Endothelial cell of umbilical vein (primary cell): ENCODE measurements around the gene OR5AC2. TPM values are rescaled to one million over a fixed set of nuclear protein-coding genes. Genes with fewer than 3 reads are reported as not detected.

ENCODE experiments used
- BruUV-seq: library from RNA; stranded (reverse); fragments of 400-500 nt; replicated peaks from 2 replicates; lab custom pipeline; 2021; lab: Mats Ljungman, UMichigan
- CTCF ChIA-PET: fragments of 300-600, 350-600 bp; sonication (Branson Sonifier 250); formaldehyde crosslinking; loops from one replicate; lab custom pipeline; 2021; ENCODE audit warnings: antibody characterized with exemption, inconsistent platforms; lab: Charles Lee
- POLR2A ChIA-PET: fragments of 300-600, 350-600 bp; sonication (Branson Sonifier 250); formaldehyde crosslinking; loops from one replicate; lab custom pipeline; 2021; ENCODE audit warnings: antibody characterized with exemption, inconsistent platforms; lab: Charles Lee
- DNase-seq: peaks from one replicate; pipeline ENCODE4 v3.0.0-alpha.2; 2011; ENCODE audit warnings: low read depth, low spot score
- FAIRE-seq: peaks from 2 replicates; lab custom pipeline; 2011; peaks lifted over from hg19 to GRCh38; lab: Jason Lieb, UNC
- H2AFZ ChIP-seq: 2 replicates; pipeline ENCODE4 v1.6.0; 2012; ENCODE audit warnings: low read depth, low read length, control low read depth, inconsistent platforms
- H3K27ac ChIP-seq: 2 replicates; pipeline ENCODE4 v1.5.1; 2011; ENCODE audit warnings: low read depth, mild to moderate bottlenecking, control low read depth, low read length, moderate library complexity; ENCODE audit not compliant: insufficient read depth
- H3K27me3 ChIP-seq, 2 experiments: 2 replicates each; pipeline versions ENCODE4 v1.6.0 to v1.6.1; 2011; ENCODE audit warnings: low read length in 2 of 2, mixed read lengths in 1 of 2; ENCODE audit not compliant: control insufficient read depth in 2 of 2, insufficient read depth in 2 of 2
- H3K36me3 ChIP-seq, 2 experiments: 2 replicates in 1 of 2; 3 replicates in 1 of 2; pipeline ENCODE4 v1.5.1; 2011; ENCODE audit warnings: low read length in 2 of 2, mild to moderate bottlenecking in 1 of 2, moderate library complexity in 1 of 2; ENCODE audit not compliant: control insufficient read depth in 2 of 2, insufficient read depth in 2 of 2; ENCODE audit errors: extremely low read depth in 1 of 2
- H3K4me1 ChIP-seq: 3 replicates; pipeline ENCODE4 v1.5.1; 2011; ENCODE audit warnings: mild to moderate bottlenecking, low read length; ENCODE audit not compliant: control insufficient read depth, insufficient read depth; ENCODE audit errors: extremely low read depth
- H3K4me2 ChIP-seq: 2 replicates; pipeline ENCODE4 v1.6.1; 2011; ENCODE audit warnings: low read length, control low read depth, mixed read lengths; ENCODE audit not compliant: insufficient read depth
- H3K4me3 ChIP-seq, 3 experiments: fragments of 200-600 bp in 1 of 3; sonication (generic), shearing (Covaris generic) in 1 of 3; replicated peaks in 1 of 3; 2 replicates each; pipeline ENCODE4 v1.5.1; 2011 to 2016; ENCODE audit warnings: control low read depth in 3 of 3, low read length in 3 of 3, mild to moderate bottlenecking in 2 of 3, inconsistent platforms in 1 of 3, low read depth in 1 of 3, moderate library complexity in 1 of 3; ENCODE audit not compliant: insufficient read depth in 1 of 3
- H3K79me2 ChIP-seq: 2 replicates; pipeline ENCODE4 v1.6.0; 2012; ENCODE audit warnings: low read length, inconsistent platforms; ENCODE audit not compliant: control insufficient read depth, insufficient read depth
- H3K9ac ChIP-seq: replicated peaks from 2 replicates; pipeline ENCODE3; 2011; ENCODE audit warnings: low read length, control low read depth; ENCODE audit not compliant: insufficient read depth; ENCODE audit errors: extremely low read depth
- H3K9me1 ChIP-seq: replicated peaks from 3 replicates; pipeline ENCODE4 v1.6.0; 2011; ENCODE audit warnings: mild to moderate bottlenecking, low read length; ENCODE audit not compliant: control insufficient read depth, insufficient read depth; ENCODE audit errors: extremely low read depth
- H3K9me3 ChIP-seq: replicated peaks from 2 replicates; pipeline ENCODE4 v1.5.1; 2012; ENCODE audit warnings: low read length, inconsistent platforms; ENCODE audit not compliant: control insufficient read depth, insufficient read depth
- H4K20me1 ChIP-seq: replicated peaks from 2 replicates; pipeline ENCODE3; 2011; ENCODE audit warnings: mild to moderate bottlenecking, low read length; ENCODE audit not compliant: control insufficient read depth, insufficient read depth; ENCODE audit errors: extremely low read depth
- CTCF ChIP-seq, 2 donors: IDR thresholded peaks; 1 replicate in 1 of 2; 2 replicates in 1 of 2; pipeline ENCODE4 v1.5.1; 2011; ENCODE audit warnings: low read length in 2 of 2, mild to moderate bottlenecking in 2 of 2, moderate library complexity in 2 of 2, control low read depth in 1 of 2, inconsistent platforms in 1 of 2, low read depth in 1 of 2; ENCODE audit not compliant: insufficient read depth in 1 of 2; ENCODE audit errors: extremely low read depth in 1 of 2
- EZH2 ChIP-seq: IDR thresholded peaks from 2 replicates; pipeline ENCODE4 v1.6.1; 2012; ENCODE audit warnings: borderline replicate concordance, low read depth, mild to moderate bottlenecking, moderate library complexity, low read length, inconsistent platforms; ENCODE audit not compliant: severe bottlenecking
- FOS ChIP-seq: IDR thresholded peaks from 2 replicates; pipeline ENCODE4 v1.6.1; 2011; ENCODE audit warnings: mild to moderate bottlenecking, low read length, moderate library complexity, borderline replicate concordance; ENCODE audit not compliant: insufficient read depth
- GATA2 ChIP-seq: IDR thresholded peaks from 2 replicates; pipeline ENCODE4 v1.7.0; 2011; ENCODE audit warnings: low read depth, mild to moderate bottlenecking, moderate library complexity, mixed read lengths, low read length; ENCODE audit not compliant: insufficient read length, insufficient read depth
- JUN ChIP-seq: IDR thresholded peaks from 2 replicates; pipeline ENCODE4 v1.6.1; 2011; ENCODE audit warnings: borderline replicate concordance, low read depth; ENCODE audit not compliant: insufficient read length, insufficient read depth
- MYC ChIP-seq: IDR thresholded peaks from one replicate; pipeline ENCODE4 v1.6.1; 2011; ENCODE audit warnings: mild to moderate bottlenecking, low read depth, low read length
- POLR2A ChIP-seq: IDR thresholded peaks from 2 replicates; pipeline ENCODE4 v1.6.1; 2012; ENCODE audit warnings: low read depth, mild to moderate bottlenecking, control low read depth, low read length
- POLR2AphosphoS5 ChIP-seq: IDR thresholded peaks from 2 replicates; pipeline ENCODE4 v1.6.1; 2012; ENCODE audit warnings: low read depth, mild to moderate bottlenecking, control low read depth, low read length, moderate library complexity; ENCODE audit not compliant: insufficient read depth
- dilution Hi-C: fragments of 300-500 bp; cut with MboI; formaldehyde crosslinking; loops from one replicate; pipeline ENCODE4 v1.15.0; 2019; ENCODE audit warnings: low sequenced_read_pairs; ENCODE audit not compliant: extremely low pct_ligation_motif_present
- intact Hi-C: fragments of 100-400 bp; cut with micrococcal nuclease; formaldehyde crosslinking; loops from one replicate; pipeline ENCODE4 v1.10.0; 2022
- polyA plus RNA-seq, 4 experiments: library from polyadenylated mRNA; depleted of rRNA in 3 of 4; stranded (reverse) in 3 of 4; unstranded in 1 of 4; fragments of >200 nt; gene quantifications; 2 replicates each; pipeline versions ENCODE4 v1.2.1 to v1.2.3, GENCODE V29; 2011 to 2012; ENCODE audit warnings: missing spikeins in 1 of 4
- total RNA-seq: library from RNA; stranded (reverse); gene quantifications from 2 replicates; pipeline ENCODE4 v1.2.3, GENCODE V29; 2021
- TF ChIP-seq, protein P1 (sequence below): IDR thresholded peaks from 2 replicates; pipeline ENCODE4 v1.6.1; 2011; ENCODE audit not compliant: insufficient read depth, insufficient read length

OR5AC2 gene
- total and polyA plus RNA-seq, 2 donors (not counting 3 experiments of a cell fraction or from before 2014, with no cell fraction given), result not detected

GRCh38 chr3:98070840-98071239, 16.1 kb upstream of the OR5AC2 start:
- Histone ChIP-seq H3K9me1 (no peaks in the 10 kb centered on the region), H3K9ac (no peak overlapping the region), H3K4me3 (no peak overlapping the region), H3K79me2 (no peaks in the 10 kb centered on the region), H3K27ac (no peak overlapping the region), H3K4me1 (no peaks in the 10 kb centered on the region), H4K20me1 (no peaks in the 10 kb centered on the region), H2AFZ (no peak overlapping the region), H3K9me3 (no peaks in the 10 kb centered on the region), H3K36me3 (no peaks in the 10 kb centered on the region), H3K4me2 (no peak overlapping the region), H3K27me3 (peaks cover 0 to 3% of the 10 kb centered on the region in 2 experiments)
- intact Hi-C loops (no loop called here), dilution Hi-C loops (no loop called here)
- DNase-seq (no peak), FAIRE-seq (no peak)
- POLR2A ChIA-PET, result no interaction called here
- BruUV-seq, result no TSS peak
- TF ChIP-seq POLR2AphosphoS5 (no peak), EZH2 (no peak), FOS (no peak), JUN (no peak), GATA2 (no peak), CTCF (IDR thresholded peaks at IDR 0.05; ENCODE audit: extremely low read depth in 1 of 2, insufficient read depth in 1 of 2, low read depth in 1 of 2, low read length in 2 of 2) (no peak), POLR2A (no peak), MYC (no peak)
- TF ChIP-seq, protein P1, sequence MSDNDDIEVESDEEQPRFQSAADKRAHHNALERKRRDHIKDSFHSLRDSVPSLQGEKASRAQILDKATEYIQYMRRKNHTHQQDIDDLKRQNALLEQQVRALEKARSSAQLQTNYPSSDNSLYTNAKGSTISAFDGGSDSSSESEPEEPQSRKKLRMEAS, result no peak
- CTCF ChIA-PET, result no interaction called here
